Head of caudate nucleus (tissue), 42 donors: ENCODE measurements around the gene SOX12.

Experiments
- DNase-seq, 42 donors: peaks; one replicate each; pipeline versions ENCODE4 v3.0.0 to v3.0.0-alpha.2; 2020 to 2021; ENCODE audit warnings: mixed read lengths in 7 of 42
- intact Hi-C: fragments of 100-400 bp; cut with DNase I; formaldehyde crosslinking; loops from one replicate; pipeline ENCODE4 v1.15.0; 2022

SOX12 gene

GRCh38 chr20:325045-325888 is at the start of gene SOX12:
Gene SOX12 (plus strand): TSS chr20:325552. CDS start chr20:325925, 373 bp downstream.
- DNase-seq, result peak; percentile 97 to 100 (median 99)
- intact Hi-C loops, result no loop called here

GRCh38 chr20:275791-276190 is 49.6 kb upstream of the SOX12 start:
- intact Hi-C loops, result no loop called here
- peak in 1 of 42 donors; percentile 3 for DNase-seq

- peak in 1 of 42 donors; percentile 3 for DNase-seq
- intact Hi-C loops, result no loop called here
Observed at GRCh38 chr20:276620-277495, 48.5 kb upstream of the SOX12 start.

GRCh38 chr20:277496-277781 is 47.9 kb upstream of the SOX12 start:
- intact Hi-C loops, result no loop called here
- DNase-seq, result no peak

GRCh38 chr20:278181-278580 is 47.2 kb upstream of the SOX12 start:
- no peak for DNase-seq
- intact Hi-C loops, result no loop called here

GRCh38 chr20:278607-279571 is 46.5 kb upstream of the SOX12 start:
- intact Hi-C loops, result no loop called here
- peak in 5 of 42 donors; percentile 4 to 83 (median 45) for DNase-seq

- intact Hi-C loops, result no loop called here
- no peak for DNase-seq
Observed at GRCh38 chr20:284172-284571, 41.2 kb upstream of the SOX12 start.

- intact Hi-C loops, result no loop called here
- no peak for DNase-seq
Observed at GRCh38 chr20:286508-286907, 38.8 kb upstream of the SOX12 start.

GRCh38 chr20:288956-289692 is 36.2 kb upstream of the SOX12 start:
- no peak for DNase-seq
- intact Hi-C loops, result no loop called here

GRCh38 chr20:289693-290083 is 35.7 kb upstream of the SOX12 start:
- no peak for DNase-seq
- intact Hi-C loops, result no loop called here

- intact Hi-C loops, result no loop called here
- DNase-seq, result peak; percentile 81 to 95 (median 90)
Observed at GRCh38 chr20:290084-290831, 35.1 kb upstream of the SOX12 start, which contains the start of gene C20orf96. Gene C20orf96 (minus strand): TSS chr20:290750. CDS start chr20:290610, 140 bp downstream.

- intact Hi-C loops, result no loop called here
- no peak for DNase-seq
Observed at GRCh38 chr20:294602-295001, 30.8 kb upstream of the SOX12 start.

- DNase-seq, result no peak
- intact Hi-C loops, result no loop called here
Observed at GRCh38 chr20:295804-296203, 29.5 kb upstream of the SOX12 start.

GRCh38 chr20:297098-297924 is 28.0 kb upstream of the SOX12 start, which contains the start of gene ZCCHC3:
Gene ZCCHC3 (plus strand): TSS chr20:297570. CDS start chr20:297587, 17 bp downstream.
- intact Hi-C loops, result no loop called here
- peak; percentile 46 to 90 (median 80) for DNase-seq

GRCh38 chr20:297925-298775 is 27.2 kb upstream of the SOX12 start:
- peak; percentile 13 to 75 (median 50) for DNase-seq
- intact Hi-C loops, result no loop called here
